ENCODE measurements around the gene PRMT1. TPM values are rescaled to one million over a fixed set of nuclear protein-coding genes. Genes with fewer than 3 reads are reported as not detected.

The PRMT1 gene
- total RNA-seq, 3 donors from 2014 or later (not counting 1 experiment from before 2014, with no cell fraction given), result 77.0 to 92.5 (median 78.2) TPM

- 96% methylated on average over 13 of the region's 13 CpGs for WGBS (ENCODE audit: insufficient coverage)
- Histone ChIP-seq H3K27me3 (ENCODE audit: control insufficient read depth, insufficient read depth, low read length) (no peaks in the 10 kb centered on the region), H3K27ac (ENCODE audit: low read length) (no peak overlapping the region), H3K9me3 (ENCODE audit: control insufficient read depth, insufficient read depth, low read length) (no peaks in the 10 kb centered on the region), H3K4me3 (ENCODE audit: low read length) (no peak overlapping the region), H3K36me3 (ENCODE audit: control insufficient read depth, insufficient read depth, low read length) (peaks cover 71% of the 10 kb centered on the region), H3K4me1 (ENCODE audit: control insufficient read depth, insufficient read depth, low read length) (peaks cover 28% of the 10 kb centered on the region)
- Mint-ChIP-seq H3K4me1 (peaks cover 20 to 31% of the 10 kb centered on the region in 2 donors), H3K36me3 (no peaks in the 10 kb centered on the region), H3K27ac (peak overlapping the region in 1 of 2 donors; percentile 42), H3K4me3 (no peak overlapping the region), H3K27me3 (ENCODE audit: low read depth in 2 of 2) (no peaks in the 10 kb centered on the region), H3K9me3 (no peaks in the 10 kb centered on the region)
- intact Hi-C loops (cut with micrococcal nuclease), result no loop called here
- no peak for TF ChIP-seq CTCF (IDR thresholded peaks at IDR 0.05)
- DNase-seq (no peak), ATAC-seq (no peak)
Measured at GRCh38 chr19:49653466-49653806, 23.6 kb upstream of the PRMT1 start.

DNA sequence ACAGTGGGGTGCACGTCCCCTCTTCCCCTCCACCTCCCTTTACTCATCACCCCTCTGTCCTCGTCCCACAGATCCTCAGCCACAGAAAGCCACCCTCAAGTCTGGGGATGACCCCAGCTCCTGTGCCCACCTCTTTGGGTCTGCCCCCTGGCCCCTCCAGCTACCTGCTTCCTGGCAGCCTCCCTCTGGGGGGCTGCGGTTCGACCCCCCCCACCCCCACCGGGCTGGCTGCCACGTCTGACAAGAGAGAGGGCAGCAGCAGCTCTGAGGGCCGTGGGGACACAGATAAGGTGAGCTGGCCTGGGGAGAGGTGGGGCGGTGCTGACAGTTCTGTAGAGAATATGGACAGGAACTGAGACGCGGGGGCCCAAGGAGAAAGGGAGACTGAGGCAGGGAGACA is 22.5 kb upstream of the PRMT1 start:
- Mint-ChIP-seq H3K36me3 (no peaks in the 10 kb centered on the region), H3K4me3 (no peak overlapping the region), H3K9me3 (no peaks in the 10 kb centered on the region), H3K4me1 (peaks cover 20 to 31% of the 10 kb centered on the region in 2 donors), H3K27ac (peak overlapping the region; percentile 90 to 96), H3K27me3 (ENCODE audit: low read depth in 2 of 2) (no peaks in the 10 kb centered on the region)
- no peak for TF ChIP-seq CTCF (IDR thresholded peaks at IDR 0.05)
- WGBS (ENCODE audit: insufficient coverage), result 99% methylated on average over 9 of the region's 10 CpGs
- intact Hi-C loops (cut with micrococcal nuclease), result no loop called here
- Histone ChIP-seq H3K9me3 (ENCODE audit: control insufficient read depth, insufficient read depth, low read length) (no peaks in the 10 kb centered on the region), H3K4me3 (ENCODE audit: low read length) (no peak overlapping the region), H3K36me3 (ENCODE audit: control insufficient read depth, insufficient read depth, low read length) (peaks cover 76% of the 10 kb centered on the region), H3K27me3 (ENCODE audit: control insufficient read depth, insufficient read depth, low read length) (no peaks in the 10 kb centered on the region), H3K4me1 (ENCODE audit: control insufficient read depth, insufficient read depth, low read length) (peaks cover 28% of the 10 kb centered on the region), H3K27ac (ENCODE audit: low read length) (peak overlapping the region; percentile 72)
- no peak for DNase-seq
- no peak for ATAC-seq

DNA sequence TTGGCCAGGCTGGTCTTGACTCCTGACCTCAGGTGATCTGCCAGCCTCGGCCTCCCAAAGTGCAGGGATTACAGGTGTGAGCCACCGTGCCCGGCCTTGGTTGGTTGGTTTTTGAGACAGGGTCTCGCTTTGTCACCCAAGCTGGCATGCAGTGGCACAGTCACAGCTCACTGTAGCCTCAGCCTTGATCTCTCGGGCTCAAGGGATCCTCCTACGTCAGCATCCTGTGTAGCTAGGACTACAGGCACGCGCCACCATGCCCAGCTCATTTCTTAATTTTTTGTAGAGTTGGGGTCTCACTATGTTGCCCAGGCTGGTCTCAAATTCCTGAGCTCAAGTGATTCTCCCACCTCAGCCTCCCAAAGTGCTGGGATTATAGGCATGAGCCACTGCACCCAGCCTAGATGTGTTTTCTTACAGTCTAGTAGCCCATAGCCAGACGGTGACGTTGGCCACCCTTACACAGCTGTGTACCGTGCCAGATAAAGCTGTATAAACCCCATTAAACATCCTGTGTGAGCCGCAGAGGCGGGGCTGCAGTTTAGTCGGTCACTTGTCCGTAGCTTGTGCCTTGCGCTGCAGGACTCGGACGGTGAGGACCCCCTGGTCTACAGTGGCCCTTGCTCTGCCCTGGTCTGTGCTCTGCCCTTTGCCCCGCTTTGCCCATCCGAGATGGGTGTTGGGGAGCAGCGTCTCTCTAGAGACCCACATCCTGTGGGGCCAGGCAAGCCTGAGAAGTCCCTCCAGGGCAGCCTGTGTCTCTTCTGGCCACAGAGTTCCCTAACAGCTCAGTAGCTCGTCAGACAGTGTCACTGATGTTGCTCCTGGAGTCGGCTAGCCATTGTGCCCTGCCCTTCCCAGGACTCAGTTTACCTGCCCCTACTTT is 21.3 kb upstream of the PRMT1 start:
- H3K9me3 Mint-ChIP-seq, result no peaks in the 10 kb centered on the region

More for the DNA sequence above, 21.3 kb upstream of the PRMT1 start:
- no peak overlapping the region for H3K4me3 ChIP-seq (ENCODE audit: low read length)
- H3K27ac Mint-ChIP-seq, result peak overlapping the region; percentile 90 to 96
- H3K27ac ChIP-seq (ENCODE audit: low read length), result peak overlapping the region; percentile 72
- ATAC-seq (peak; percentile 80 to 86 (median 82)), DNase-seq (peak in 1 of 2 donors; percentile 44)
- no peak for TF ChIP-seq CTCF (IDR thresholded peaks at IDR 0.05)
- no peaks in the 10 kb centered on the region for H3K27me3 ChIP-seq (ENCODE audit: control insufficient read depth, insufficient read depth, low read length)
- peaks cover 28% of the 10 kb centered on the region for H3K4me1 ChIP-seq (ENCODE audit: control insufficient read depth, insufficient read depth, low read length)
- peak overlapping the region; percentile 63 for H3K4me3 Mint-ChIP-seq
- no peaks in the 10 kb centered on the region for H3K36me3 Mint-ChIP-seq
- H3K4me1 Mint-ChIP-seq, result peaks cover 20 to 31% of the 10 kb centered on the region in 2 donors
- H3K36me3 ChIP-seq (ENCODE audit: control insufficient read depth, insufficient read depth, low read length), result peaks cover 75% of the 10 kb centered on the region
- 80% methylated on average over 23 of the region's 23 CpGs for WGBS (ENCODE audit: insufficient coverage)
- H3K9me3 ChIP-seq (ENCODE audit: control insufficient read depth, insufficient read depth, low read length), result no peaks in the 10 kb centered on the region
- intact Hi-C loops (cut with micrococcal nuclease), result no loop called here
- H3K27me3 Mint-ChIP-seq (ENCODE audit: low read depth in 2 of 2), result no peaks in the 10 kb centered on the region
